IMR-90 (cell line): ENCODE data around the gene CACNA1I. TPM values are rescaled to one million over a fixed set of nuclear protein-coding genes. Genes with fewer than 3 reads are reported as not detected.

ENCODE experiments used
- ATAC-seq: fragments of 200-7000 bp; cut with Tn5 transposase; 2 replicates; pipeline ENCODE4 v1.9.1; 2020; ENCODE audit warnings: low read depth, mild to moderate bottlenecking, moderate library complexity
- BruUV-seq: library from RNA; stranded (reverse); fragments of 400-500 nt; replicated peaks from 2 replicates; lab custom pipeline; 2021; lab: Mats Ljungman, UMichigan
- CTCF ChIA-PET: fragments of 300-600 bp; formaldehyde crosslinking; extraction: SDS; loops from one replicate; lab custom pipeline; 2021; ENCODE audit warnings: antibody characterized with exemption; lab: Yijun Ruan, JAX
- POLR2A ChIA-PET: fragments of 300-600 bp; sonication (Branson Sonifier 250); formaldehyde crosslinking; loops from one replicate; lab custom pipeline; 2022; ENCODE audit warnings: antibody characterized with exemption; ENCODE audit not compliant: unreplicated experiment; lab: Charles Lee
- DNase-seq: peaks from one replicate; pipeline ENCODE4 v3.0.0; 2013
- H2AFZ ChIP-seq: replicated peaks from 2 replicates; pipeline ENCODE3; 2013; ENCODE audit warnings: low read length, mild to moderate bottlenecking; ENCODE audit not compliant: poor library complexity
- H2AK5ac ChIP-seq: 2 replicates; pipeline ENCODE4 v1.6.1; 2013; ENCODE audit warnings: low read depth, low read length, inconsistent platforms
- H2AK9ac ChIP-seq: replicated peaks from 2 replicates; pipeline ENCODE3; 2013; ENCODE audit warnings: mild to moderate bottlenecking, low read depth, low read length, moderate library complexity; ENCODE audit not compliant: poor library complexity
- H2BK120ac ChIP-seq: 2 replicates; pipeline ENCODE4 v1.6.1; 2013; ENCODE audit warnings: low read depth, low read length, inconsistent platforms
- H2BK15ac ChIP-seq: 3 replicates; pipeline ENCODE4 v1.6.1; 2013; ENCODE audit warnings: low read depth, low read length, inconsistent platforms
- H2BK20ac ChIP-seq: 2 replicates; pipeline ENCODE4 v1.6.1; 2013; ENCODE audit warnings: low read depth, mild to moderate bottlenecking, inconsistent platforms, low read length, moderate library complexity
- H2BK5ac ChIP-seq: 2 replicates; pipeline ENCODE4 v1.6.1; 2013; ENCODE audit warnings: mild to moderate bottlenecking, low read depth, low read length, inconsistent platforms; ENCODE audit not compliant: poor library complexity, severe bottlenecking
- H3K14ac ChIP-seq: replicated peaks from 2 replicates; pipeline ENCODE4 v1.6.1; 2013; ENCODE audit warnings: low read depth, low read length, inconsistent platforms
- H3K18ac ChIP-seq: 2 replicates; pipeline ENCODE4 v1.6.1; 2013; ENCODE audit warnings: low read depth, low read length, control low read depth
- H3K23ac ChIP-seq: 2 replicates; pipeline ENCODE4 v1.6.1; 2013; ENCODE audit warnings: low read depth, low read length, inconsistent platforms
- H3K27ac ChIP-seq: 2 replicates; pipeline ENCODE4 v1.5.1; 2013; ENCODE audit warnings: mild to moderate bottlenecking, control low read depth, low read length; ENCODE audit not compliant: insufficient read depth
- H3K27me3 ChIP-seq: 2 replicates; pipeline ENCODE4 v1.6.1; 2013; ENCODE audit warnings: low read length; ENCODE audit not compliant: control insufficient read depth, insufficient read depth
- H3K36me3 ChIP-seq: 2 replicates; pipeline ENCODE4 v1.6.1; 2013; ENCODE audit warnings: low read length, mixed read lengths; ENCODE audit not compliant: control insufficient read depth, insufficient read depth
- H3K4ac ChIP-seq: 2 replicates; pipeline ENCODE4 v1.6.1; 2013; ENCODE audit warnings: low read depth, low read length, inconsistent platforms
- H3K4me1 ChIP-seq: 2 replicates; pipeline ENCODE4 v1.6.1; 2013; ENCODE audit warnings: low read length, mixed read lengths; ENCODE audit not compliant: control insufficient read depth, insufficient read depth
- H3K4me2 ChIP-seq: 2 replicates; pipeline ENCODE4 v1.6.1; 2013; ENCODE audit warnings: low read depth, mild to moderate bottlenecking, control low read depth, low read length, moderate library complexity
- H3K4me3 ChIP-seq: 2 replicates; pipeline ENCODE4 v1.5.1; 2013; ENCODE audit warnings: low read depth, mild to moderate bottlenecking, control low read depth, low read length, moderate library complexity; ENCODE audit not compliant: insufficient read depth
- H3K56ac ChIP-seq: 2 replicates; pipeline ENCODE4 v1.6.1; 2013; ENCODE audit warnings: low read length, inconsistent platforms; ENCODE audit not compliant: insufficient read depth; ENCODE audit errors: extremely low read depth
- H3K79me1 ChIP-seq, 2 experiments: 2 replicates each; pipeline ENCODE4 v1.6.1; 2013; ENCODE audit warnings: low read length in 2 of 2, inconsistent platforms in 1 of 2, low read depth in 1 of 2
- H3K9ac ChIP-seq: 2 replicates; pipeline ENCODE4 v1.6.1; 2013; ENCODE audit warnings: low read depth, low read length, control low read depth
- H3K9me1 ChIP-seq: 2 replicates; pipeline ENCODE4 v1.6.1; 2013; ENCODE audit warnings: low read length, inconsistent platforms; ENCODE audit not compliant: insufficient read depth
- H3K9me3 ChIP-seq: 2 replicates; pipeline ENCODE4 v1.6.1; 2013; ENCODE audit warnings: low read length; ENCODE audit not compliant: control insufficient read depth, insufficient read depth
- H4K20me1 ChIP-seq: 2 replicates; pipeline ENCODE4 v1.6.1; 2013; ENCODE audit warnings: low read length, inconsistent platforms; ENCODE audit not compliant: insufficient read depth
- H4K5ac ChIP-seq: 2 replicates; pipeline ENCODE4 v1.6.1; 2013; ENCODE audit warnings: mild to moderate bottlenecking, low read depth, low read length, control low read depth
- H4K8ac ChIP-seq, 2 experiments: 2 replicates each; pipeline ENCODE4 v1.6.1; 2013; ENCODE audit warnings: low read depth in 2 of 2, low read length in 2 of 2, control low read depth in 1 of 2, inconsistent platforms in 1 of 2
- H4K91ac ChIP-seq: 2 replicates; pipeline ENCODE4 v1.6.1; 2013; ENCODE audit warnings: low read depth, low read length, inconsistent platforms; ENCODE audit not compliant: insufficient read depth
- CHD1 ChIP-seq: IDR thresholded peaks from 2 replicates; pipeline ENCODE4 v1.6.1; 2012; ENCODE audit warnings: low read depth, low read length, improper control_type of control experiment
- FOS ChIP-seq: fragments of 150-350 bp; IDR thresholded peaks from 2 replicates; pipeline ENCODE4 v1.6.1; 2016; ENCODE audit warnings: low read depth, low read length
- MAFK ChIP-seq: IDR thresholded peaks from 2 replicates; pipeline ENCODE4 v1.6.1; 2012; ENCODE audit warnings: low read depth, low read length, improper control_type of control experiment
- MAZ ChIP-seq: IDR thresholded peaks from 2 replicates; pipeline ENCODE4 v1.6.1; 2012; ENCODE audit warnings: low read depth, mild to moderate bottlenecking, low read length, improper control_type of control experiment, moderate library complexity, borderline replicate concordance
- MXI1 ChIP-seq: IDR thresholded peaks from 2 replicates; pipeline ENCODE4 v1.6.1; 2012; ENCODE audit warnings: low read depth, mild to moderate bottlenecking, low read length, moderate library complexity, borderline replicate concordance
- RCOR1 ChIP-seq: IDR thresholded peaks from 2 replicates; pipeline ENCODE4 v1.6.1; 2012; ENCODE audit warnings: mild to moderate bottlenecking, low read length, improper control_type of control experiment; ENCODE audit not compliant: insufficient replicate concordance
- RFX5 ChIP-seq: IDR thresholded peaks from 2 replicates; pipeline ENCODE4 v1.8.0; 2012; ENCODE audit warnings: low read depth, mild to moderate bottlenecking, low read length, moderate library complexity
- SMC3 ChIP-seq: fragments of 150-350 bp; IDR thresholded peaks from 2 replicates; pipeline ENCODE4 v1.6.1; 2016; ENCODE audit warnings: low read depth, mild to moderate bottlenecking, antibody characterized with exemption, low read length, moderate library complexity
- USF2 ChIP-seq: fragments of 150-350 bp; IDR thresholded peaks from 2 replicates; pipeline ENCODE4 v1.6.1; 2017; ENCODE audit warnings: mild to moderate bottlenecking, antibody characterized with exemption, low read length, low read depth
- WGBS, 2 experiments: methylation state at CpG; one replicate each; pipeline versions ENCODE4 v1.1.5 to v1.1.7; 2013; ENCODE audit warnings: missing lambda C conversion rate in 2 of 2; ENCODE audit not compliant: insufficient read length in 1 of 2; ENCODE audit errors: extremely low coverage in 2 of 2; 5-methylcytosine and 5-hydroxymethylcytosine counted together
- dilution Hi-C: fragments of 300-500 bp; cut with HindIII; formaldehyde crosslinking; loops from one replicate; pipeline ENCODE4 v1.14.3; 2018; ENCODE audit warnings: low sequenced_read_pairs; ENCODE audit not compliant: unreplicated experiment
- in situ Hi-C: fragments of 300-500 bp; cut with MboI; formaldehyde crosslinking; loops from 3 replicates; pipeline ENCODE4 v1.14.3; 2019; ENCODE audit warnings: low sequenced_read_pairs, inconsistent platforms, mixed read lengths
- intact Hi-C: fragments of 100-400 bp; cut with micrococcal nuclease; formaldehyde crosslinking; loops from 2 replicates; pipeline ENCODE4 v1.10.0; 2022
- polyA plus RNA-seq, 3 experiments: library from polyadenylated mRNA; depleted of rRNA; stranded (reverse); fragments of >200 nt; gene quantifications; 2 replicates each; pipeline ENCODE4 v1.2.3, GENCODE V29; 2012; ENCODE audit warnings: low replicate concordance in 1 of 3
- total RNA-seq: library from RNA; depleted of rRNA; stranded (reverse); fragments of >200 nt; gene quantifications from 2 replicates; pipeline ENCODE4 v1.2.3, GENCODE V29; 2012
- TF ChIP-seq, protein P1 (sequence below): conservative IDR thresholded peaks from 2 replicates; pipeline ENCODE4 v1.5.1; 2012; ENCODE audit warnings: mild to moderate bottlenecking, low read depth, low read length, improper control_type of control experiment

Gene CACNA1I
- total and polyA plus RNA-seq, 2 of the 4 experiments (the other 2 are of a cell fraction), result under 0.01 to 0.02 TPM

- Histone ChIP-seq H3K36me3 (no peaks in the 10 kb centered on the region), H3K23ac (no peak overlapping the region), H2AK5ac (no peak overlapping the region), H3K4me2 (no peak overlapping the region), H4K91ac (no peak overlapping the region), H3K18ac (no peak overlapping the region), H4K5ac (no peak overlapping the region), H2BK5ac (no peak overlapping the region), H4K20me1 (no peaks in the 10 kb centered on the region), H4K8ac (no peak overlapping the region), H2AK9ac (no peak overlapping the region), H3K4me3 (no peak overlapping the region), H3K9me3 (no peaks in the 10 kb centered on the region), H3K4ac (no peak overlapping the region), H3K27me3 (peaks cover 43% of the 10 kb centered on the region), H2BK120ac (no peak overlapping the region), H3K79me1 (no peaks in the 10 kb centered on the region), H2AFZ (no peak overlapping the region), H3K56ac (no peak overlapping the region), H3K9me1 (no peaks in the 10 kb centered on the region), H3K27ac (no peak overlapping the region), H2BK20ac (no peak overlapping the region), H3K4me1 (peaks cover 3% of the 10 kb centered on the region; the same call in 1 of the 2 replicates), H3K9ac (no peak overlapping the region), H3K14ac (no peak overlapping the region), H2BK15ac (no peak overlapping the region)
- DNase-seq, result no peak
- ChIA-PET CTCF (no interaction called here), POLR2A (no interaction called here)
- in situ Hi-C loops, result no loop called here
- BruUV-seq, result no TSS peak
- dilution Hi-C loops, result no loop called here
- WGBS, 2 experiments, result 40% methylated on average over 1 of the region's 4 CpGs; no CpG with 5 or more reads in 1 of the 2 experiments
- TF ChIP-seq MAFK, result no peak
- TF ChIP-seq MAZ, result no peak
- no peak for TF ChIP-seq RFX5
- TF ChIP-seq, protein P1, sequence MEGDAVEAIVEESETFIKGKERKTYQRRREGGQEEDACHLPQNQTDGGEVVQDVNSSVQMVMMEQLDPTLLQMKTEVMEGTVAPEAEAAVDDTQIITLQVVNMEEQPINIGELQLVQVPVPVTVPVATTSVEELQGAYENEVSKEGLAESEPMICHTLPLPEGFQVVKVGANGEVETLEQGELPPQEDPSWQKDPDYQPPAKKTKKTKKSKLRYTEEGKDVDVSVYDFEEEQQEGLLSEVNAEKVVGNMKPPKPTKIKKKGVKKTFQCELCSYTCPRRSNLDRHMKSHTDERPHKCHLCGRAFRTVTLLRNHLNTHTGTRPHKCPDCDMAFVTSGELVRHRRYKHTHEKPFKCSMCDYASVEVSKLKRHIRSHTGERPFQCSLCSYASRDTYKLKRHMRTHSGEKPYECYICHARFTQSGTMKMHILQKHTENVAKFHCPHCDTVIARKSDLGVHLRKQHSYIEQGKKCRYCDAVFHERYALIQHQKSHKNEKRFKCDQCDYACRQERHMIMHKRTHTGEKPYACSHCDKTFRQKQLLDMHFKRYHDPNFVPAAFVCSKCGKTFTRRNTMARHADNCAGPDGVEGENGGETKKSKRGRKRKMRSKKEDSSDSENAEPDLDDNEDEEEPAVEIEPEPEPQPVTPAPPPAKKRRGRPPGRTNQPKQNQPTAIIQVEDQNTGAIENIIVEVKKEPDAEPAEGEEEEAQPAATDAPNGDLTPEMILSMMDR, result no peak
- no peak for TF ChIP-seq FOS
- no peak for TF ChIP-seq MXI1
- no peak for TF ChIP-seq SMC3
- TF ChIP-seq RCOR1, result no peak
- TF ChIP-seq CHD1, result no peak
- no peak for TF ChIP-seq USF2
- intact Hi-C loops, result no loop called here
- no peak for ATAC-seq
These were observed 153.8 kb downstream of the CACNA1I start for GRCh38 chr22:39724390-39724789.
